HepG2 (cell line): Measurements from ENCODE around the gene EGR4. TPM values are rescaled to one million over a fixed set of nuclear protein-coding genes. Genes with fewer than 3 reads are reported as not detected.

ENCODE experiments used
- ATAC-seq: fragments of 200-7000 bp; cut with Tn5 transposase; 3 replicates; pipeline ENCODE4 v1.9.1; 2020; ENCODE audit warnings: mild to moderate bottlenecking, moderate library complexity
- BruUV-seq: library from RNA; stranded (reverse); fragments of 400-500 nt; replicated peaks from 2 replicates; lab custom pipeline; 2021; lab: Mats Ljungman, UMichigan
- CTCF ChIA-PET: fragments of 300-600 bp; formaldehyde crosslinking; extraction: SDS; loops from one replicate; lab custom pipeline; 2021; ENCODE audit warnings: low total read pairs, inconsistent platforms, low intra/inter-chr PET ratio; lab: Yijun Ruan, JAX
- POLR2A ChIA-PET: fragments of 350-600 bp; sonication (Branson Sonifier 250); formaldehyde crosslinking; loops from one replicate; lab custom pipeline; 2020; ENCODE audit warnings: antibody characterized with exemption, inconsistent platforms; lab: Yijun Ruan, JAX
- DNase-seq: peaks from one replicate; pipeline ENCODE4 v3.0.0-alpha.2; 2015; ENCODE audit warnings: low spot score
- FAIRE-seq: peaks from 3 replicates; lab custom pipeline; 2011; peaks lifted over from hg19 to GRCh38; lab: Jason Lieb, UNC
- H2AFZ ChIP-seq: one replicate; pipeline ENCODE4 v1.6.1; 2011; ENCODE audit warnings: low read length, inconsistent platforms
- H3K27ac ChIP-seq: fragments of 300-600 bp; 3 replicates; pipeline ENCODE4 v1.8.0; 2011; ENCODE audit warnings: mixed run types, mild to moderate bottlenecking, mixed read lengths, low read length, inconsistent platforms; ENCODE audit not compliant: insufficient read depth; ENCODE audit errors: extremely low read length
- H3K27me3 ChIP-seq, 2 experiments: fragments of 200-600 bp in 1 of 2; 2 replicates in 1 of 2; 3 replicates in 1 of 2; pipeline versions ENCODE4 v1.6.0 to v1.8.0; 2011; ENCODE audit warnings: low read length in 2 of 2, mild to moderate bottlenecking in 2 of 2, moderate library complexity in 2 of 2, inconsistent platforms in 1 of 2; ENCODE audit not compliant: insufficient read depth in 2 of 2, control insufficient read depth in 1 of 2
- H3K36me3 ChIP-seq, 2 experiments: fragments of 200-600 bp in 1 of 2; replicated peaks in 1 of 2; 2 replicates in 1 of 2; 3 replicates in 1 of 2; pipeline versions ENCODE4 v1.5.1 to v1.8.0; 2011; ENCODE audit warnings: low read length in 2 of 2, inconsistent platforms in 1 of 2; ENCODE audit not compliant: insufficient read depth in 2 of 2, control insufficient read depth in 1 of 2
- H3K4me1 ChIP-seq: 2 replicates; pipeline ENCODE4 v1.5.1; 2012; ENCODE audit warnings: low read length, inconsistent platforms; ENCODE audit not compliant: insufficient read depth
- H3K4me2 ChIP-seq: 2 replicates; pipeline ENCODE4 v1.6.0; 2011; ENCODE audit warnings: low read depth, low read length, inconsistent platforms
- H3K4me3 ChIP-seq, 3 experiments: fragments of 200-600 bp in 1 of 3; sonication (generic), shearing (Covaris generic) in 1 of 3; replicated peaks in 1 of 3; 2 replicates each; pipeline ENCODE4 v1.5.1; 2011 to 2016; ENCODE audit warnings: low read length in 3 of 3, inconsistent platforms in 2 of 3, low read depth in 2 of 3, mild to moderate bottlenecking in 2 of 3, control low read depth in 1 of 3, mixed read lengths in 1 of 3; ENCODE audit not compliant: insufficient read depth in 1 of 3
- H3K79me2 ChIP-seq: one replicate; pipeline ENCODE4 v1.6.1; 2011; ENCODE audit warnings: low read length, inconsistent platforms; ENCODE audit not compliant: insufficient read depth
- H3K9ac ChIP-seq: 2 replicates; pipeline ENCODE4 v1.6.0; 2011; ENCODE audit warnings: mild to moderate bottlenecking, low read depth, low read length, inconsistent platforms; ENCODE audit not compliant: insufficient read depth
- H3K9me3 ChIP-seq: 2 replicates; pipeline ENCODE4 v1.5.1; 2012; ENCODE audit warnings: mild to moderate bottlenecking, low read length
- H4K20me1 ChIP-seq: 2 replicates; pipeline ENCODE4 v1.6.0; 2011; ENCODE audit warnings: inconsistent platforms, mild to moderate bottlenecking, low read length, moderate library complexity; ENCODE audit not compliant: insufficient read depth
- CHCHD3 ChIP-seq: sonication (generic); formaldehyde crosslinking; IDR thresholded peaks from 2 replicates; pipeline ENCODE4 v1.8.0; 2022; ENCODE audit warnings: mild to moderate bottlenecking, missing genetic modification reagents, moderate library complexity
- ELF1 ChIP-seq: sonication (generic); formaldehyde crosslinking; IDR thresholded peaks from 2 replicates; pipeline ENCODE4 v1.4.0; 2020; ENCODE audit warnings: missing genetic modification reagents
- FOXP4 ChIP-seq: sonication (generic); formaldehyde crosslinking; IDR thresholded peaks from 2 replicates; pipeline ENCODE4 v1.4.0; 2020; ENCODE audit warnings: missing genetic modification reagents
- GATA4 ChIP-seq: sonication (generic); IDR thresholded peaks from 2 replicates; pipeline ENCODE4 v1.6.1; 2016; ENCODE audit warnings: antibody characterized with exemption, low read depth, borderline replicate concordance
- HBP1 ChIP-seq: IDR thresholded peaks from 2 replicates; pipeline ENCODE4 v1.6.1; 2016; ENCODE audit warnings: low read depth, control low read depth
- KDM3A ChIP-seq: IDR thresholded peaks from 2 replicates; pipeline ENCODE4 v1.6.1; 2018; ENCODE audit warnings: low read depth, missing compliant biosample characterization
- KDM6A ChIP-seq: IDR thresholded peaks from 2 replicates; pipeline ENCODE4 v1.6.1; 2016; ENCODE audit warnings: low read depth
- KMT2B ChIP-seq: IDR thresholded peaks from 2 replicates; pipeline ENCODE4 v1.6.1; 2016; ENCODE audit warnings: missing genetic modification reagents, missing compliant biosample characterization
- MIER2 ChIP-seq: IDR thresholded peaks from 2 replicates; pipeline ENCODE4 v1.6.1; 2016; ENCODE audit warnings: missing biosample characterization, missing genetic modification reagents
- PATZ1 ChIP-seq: sonication (generic); formaldehyde crosslinking; IDR thresholded peaks from 2 replicates; pipeline ENCODE4 v1.4.0; 2020; ENCODE audit warnings: missing genetic modification reagents
- POLR2G ChIP-seq: fragments of 200-400 bp; formaldehyde crosslinking; IDR thresholded peaks from 2 replicates; pipeline ENCODE4 v1.6.1; 2018; ENCODE audit warnings: mild to moderate bottlenecking, low read depth, low read length, moderate library complexity
- SSRP1 ChIP-seq: IDR thresholded peaks from 2 replicates; pipeline ENCODE4 v1.6.1; 2016; ENCODE audit warnings: control low read depth
- ZBTB42 ChIP-seq: sonication (generic); formaldehyde crosslinking; IDR thresholded peaks from 2 replicates; pipeline ENCODE4 v1.5.0; 2020; ENCODE audit warnings: mild to moderate bottlenecking, missing genetic modification reagents
- ZNF234 ChIP-seq: sonication (generic); formaldehyde crosslinking; conservative IDR thresholded peaks from 2 replicates; pipeline ENCODE4 v1.5.1; 2020; ENCODE audit warnings: mild to moderate bottlenecking, missing genetic modification reagents
- ZNF24 ChIP-seq: fragments of 450-650 bp; IDR thresholded peaks from 2 replicates; pipeline ENCODE4 v1.6.1; 2017; ENCODE audit warnings: antibody characterized with exemption, mild to moderate bottlenecking
- ZNF282 ChIP-seq: fragments of 450-650 bp; IDR thresholded peaks from 2 replicates; pipeline ENCODE4 v1.6.1; 2018; ENCODE audit not compliant: partially characterized antibody
- ZNF317 ChIP-seq: sonication (generic); formaldehyde crosslinking; IDR thresholded peaks from 2 replicates; pipeline ENCODE4 v1.5.0; 2020; ENCODE audit warnings: mild to moderate bottlenecking, missing genetic modification reagents
- ZNF605 ChIP-seq: sonication (generic); formaldehyde crosslinking; IDR thresholded peaks from 2 replicates; pipeline ENCODE4 v1.8.0; 2022; ENCODE audit warnings: mild to moderate bottlenecking, missing genetic modification reagents
- ZNF629 ChIP-seq: sonication (generic); formaldehyde crosslinking; conservative IDR thresholded peaks from 2 replicates; pipeline ENCODE4 v1.5.0; 2020; ENCODE audit warnings: missing genetic modification reagents
- WGBS: methylation state at CpG from one replicate; pipeline ENCODE4 v1.1.6; 2017; ENCODE audit warnings: low lambda C conversion rate; 5-methylcytosine and 5-hydroxymethylcytosine counted together
- in situ Hi-C: cut with HindIII; loops from 2 replicates; pipeline ENCODE4 v1.10.0; 2017; ENCODE audit warnings: low pct_unique_long_range_greater_than_20kb; ENCODE audit not compliant: extremely low pct_ligation_motif_present
- intact Hi-C: fragments of 100-400 bp; cut with micrococcal nuclease; formaldehyde crosslinking; loops from one replicate; pipeline ENCODE4 v1.10.0; 2022; ENCODE audit not compliant: unreplicated experiment
- polyA plus RNA-seq, 8 experiments: library from polyadenylated mRNA; depleted of rRNA in 3 of 8; stranded (reverse) in 7 of 8; unstranded in 1 of 8; fragments of >200 nt; fragmentation: Illumina TruSeq in 4 of 8; extraction: Trizol in 4 of 8; gene quantifications; 2 replicates each; pipeline versions ENCODE4 v1.2.1 to v1.2.3, GENCODE V29; 2011 to 2016; ENCODE audit warnings: low read depth in 4 of 8, missing spikeins in 1 of 8, mixed read lengths in 1 of 8; ENCODE audit not compliant: insufficient read depth in 1 of 8
- total RNA-seq, 5 experiments: library from RNA; depleted of rRNA; stranded (reverse); fragments of >200 nt; fragmentation: Illumina TruSeq; extraction: Trizol; gene quantifications; 2 replicates each; pipeline ENCODE4 v1.2.3, GENCODE V29; 2016; ENCODE audit warnings: low read depth in 1 of 5

Gene EGR4
- total and polyA plus RNA-seq, 2 of the 13 experiments (the other 11 are each of a cell fraction or from before 2014, with no cell fraction given) = not detected

GRCh38 chr2:73284296-73285158, 8.8 kb downstream of the EGR4 start, which contains the start of gene FBXO41:
FBXO41 (minus strand) TSS chr2:73284478; CDS start chr2:73269630, 14,848 bp downstream.
- H3K27ac ChIP-seq = peak within 1 kb of the TSS; percentile 50
- H3K4me3 ChIP-seq = peak within 1 kb of the TSS; percentile 61 to 87 (median 85)
- ChIA-PET POLR2A (interaction anchor here (0.7 to 1.2 kb wide), 4 partner anchors 22 to 72 kb away, joined by 3 to 5 read pairs (median 4); partner anchors contain the start of genes CCT7 and PRADC1), CTCF (no interaction called here)
- H3K9me3 ChIP-seq = no peaks in the 10 kb centered on the region
- BruUV-seq = no TSS peak
- ATAC-seq = peak; percentile 76
- peaks cover 8% of the 10 kb centered on the region for H3K79me2 ChIP-seq
- H2AFZ ChIP-seq = no peak within 1 kb of the TSS
- WGBS = 3% methylated on average over 39 of the region's 69 CpGs
- peak within 1 kb of the TSS; percentile 74 for H3K9ac ChIP-seq
- no peaks in the 10 kb centered on the region for H3K36me3 ChIP-seq
- FAIRE-seq = peak; percentile 48
- peak; percentile 30 for DNase-seq
- peak within 1 kb of the TSS; percentile 98 for H3K4me2 ChIP-seq
- no peaks in the 10 kb centered on the region; a peak in 1 of 5 replicates for H3K27me3 ChIP-seq
- H3K4me1 ChIP-seq = peaks cover 25% of the 10 kb centered on the region
- in situ Hi-C loops = no loop called here
- intact Hi-C loops = loop anchor here (5.0 kb wide), 1 partner anchor 52 kb away; the partner anchor contains the start of genes CCT7 and PRADC1
- no peaks in the 10 kb centered on the region for H4K20me1 ChIP-seq
- no peak for TF ChIP-seq KMT2B (CRISPR knock-in tag)
- TF ChIP-seq ZNF24 = no peak
- no peak for TF ChIP-seq ZNF629
- TF ChIP-seq MIER2 = no peak
- TF ChIP-seq ZNF605 (CRISPR knock-in tag) = peak; percentile 75
- TF ChIP-seq ZNF317 = peak; percentile 36; the same call in 1 of the 2 replicates
- TF ChIP-seq ZNF282 = no peak
- no peak for TF ChIP-seq SSRP1
- peak; percentile 11; the same call in 1 of the 2 replicates for TF ChIP-seq FOXP4 (CRISPR knock-in tag)
- no peak for TF ChIP-seq ZNF234
- no peak for TF ChIP-seq ZBTB42 (CRISPR knock-in tag)
- TF ChIP-seq KDM3A (CRISPR knock-in tag) = peak; percentile 37; the same call in 1 of the 2 replicates
- peak; percentile 57; the same call in 1 of the 2 replicates for TF ChIP-seq POLR2G
- peak; percentile 46 for TF ChIP-seq PATZ1 (CRISPR knock-in tag)
- TF ChIP-seq CHCHD3 (CRISPR knock-in tag) = peak; percentile 45; the same call in 1 of the 2 replicates
- no peak for TF ChIP-seq KDM6A (CRISPR knock-in tag)
- TF ChIP-seq HBP1 = no peak
- no peak for TF ChIP-seq GATA4
- TF ChIP-seq ELF1 (CRISPR knock-in tag) = 0 out of 2 replicates have a peak, but pooled peaks have one; percentile 36
